HG03520 (cell line): Measurements from ENCODE around the gene MGST2.

ENCODE experiments used
- ATAC-seq: cut with Tn5 transposase; IDR thresholded peaks from one replicate; pipeline ENCODE4 v1.9.1; 2021; ENCODE audit warnings: mild to moderate bottlenecking, moderate library complexity; ENCODE audit not compliant: unreplicated experiment

The MGST2 gene

GRCh38 chr4:139643042-139643895, 22.4 kb upstream of the MGST2 start:
- no peak for ATAC-seq

DNA sequence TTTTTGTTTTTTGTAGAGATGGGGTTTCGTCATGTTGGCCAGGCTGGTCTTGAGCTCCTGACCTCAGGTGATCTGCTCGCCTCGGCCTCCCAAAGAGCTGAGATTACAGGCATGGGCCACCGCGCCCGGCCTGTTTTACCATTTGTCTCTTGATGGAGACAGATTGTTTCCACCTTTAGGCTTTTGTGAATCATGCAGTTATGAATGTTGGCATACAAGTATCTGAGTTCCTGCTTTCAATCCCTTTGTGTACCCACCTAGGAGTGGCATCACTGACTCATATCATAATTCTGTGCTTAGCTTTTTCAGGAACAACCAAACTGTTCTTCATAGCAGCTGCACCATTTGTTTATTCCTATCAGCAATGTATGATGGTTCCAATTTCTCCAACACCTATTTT, 20.2 kb upstream of the MGST2 start:
- ATAC-seq, result no peak

DNA sequence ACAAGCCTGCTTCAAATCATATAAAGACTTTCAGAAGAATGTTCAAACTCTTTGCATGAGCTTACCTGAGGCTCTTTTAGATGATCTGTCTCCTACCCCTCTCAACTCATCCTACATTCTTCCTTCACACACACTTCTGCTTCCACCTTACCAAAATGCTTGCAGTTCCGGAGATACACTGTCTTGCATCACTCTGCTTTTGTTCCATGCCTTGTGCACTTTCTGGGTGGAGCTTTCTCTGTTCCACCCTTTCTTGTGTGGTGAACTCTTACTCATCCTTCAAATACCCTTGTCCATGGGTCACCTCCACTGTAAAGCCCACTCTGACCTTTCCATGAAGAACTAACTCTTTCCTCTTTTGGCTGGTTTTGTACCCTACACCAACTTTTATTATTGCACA, 18.4 kb upstream of the MGST2 start:
- no peak for ATAC-seq

GRCh38 chr4:139647952-139648351, 17.7 kb upstream of the MGST2 start:
- no peak for ATAC-seq

GRCh38 chr4:139651282-139652194, 14.1 kb upstream of the MGST2 start:
- peak; percentile 79 for ATAC-seq

DNA sequence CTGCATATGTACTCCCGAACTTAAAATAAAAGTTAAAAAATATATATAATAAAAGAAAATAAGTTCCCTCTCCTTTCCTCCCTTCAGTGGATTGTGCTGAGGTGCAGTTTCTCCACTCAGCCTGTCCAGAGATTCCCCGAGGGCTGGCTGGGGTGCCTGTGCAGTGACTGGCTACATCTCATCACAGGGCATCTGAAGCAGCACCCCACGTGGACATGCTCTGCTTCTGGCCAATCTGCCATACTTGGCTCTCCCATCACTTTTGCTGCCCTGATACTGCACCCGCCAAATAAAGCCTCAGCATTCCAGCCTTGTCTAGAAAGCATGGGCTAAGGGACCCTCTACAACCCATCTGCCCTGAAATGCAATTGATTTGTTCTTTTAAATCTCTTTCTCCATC, 11.1 kb upstream of the MGST2 start:
- no peak for ATAC-seq

- ATAC-seq, result no peak
Observed at GRCh38 chr4:139655116-139655515, 10.5 kb upstream of the MGST2 start.

DNA sequence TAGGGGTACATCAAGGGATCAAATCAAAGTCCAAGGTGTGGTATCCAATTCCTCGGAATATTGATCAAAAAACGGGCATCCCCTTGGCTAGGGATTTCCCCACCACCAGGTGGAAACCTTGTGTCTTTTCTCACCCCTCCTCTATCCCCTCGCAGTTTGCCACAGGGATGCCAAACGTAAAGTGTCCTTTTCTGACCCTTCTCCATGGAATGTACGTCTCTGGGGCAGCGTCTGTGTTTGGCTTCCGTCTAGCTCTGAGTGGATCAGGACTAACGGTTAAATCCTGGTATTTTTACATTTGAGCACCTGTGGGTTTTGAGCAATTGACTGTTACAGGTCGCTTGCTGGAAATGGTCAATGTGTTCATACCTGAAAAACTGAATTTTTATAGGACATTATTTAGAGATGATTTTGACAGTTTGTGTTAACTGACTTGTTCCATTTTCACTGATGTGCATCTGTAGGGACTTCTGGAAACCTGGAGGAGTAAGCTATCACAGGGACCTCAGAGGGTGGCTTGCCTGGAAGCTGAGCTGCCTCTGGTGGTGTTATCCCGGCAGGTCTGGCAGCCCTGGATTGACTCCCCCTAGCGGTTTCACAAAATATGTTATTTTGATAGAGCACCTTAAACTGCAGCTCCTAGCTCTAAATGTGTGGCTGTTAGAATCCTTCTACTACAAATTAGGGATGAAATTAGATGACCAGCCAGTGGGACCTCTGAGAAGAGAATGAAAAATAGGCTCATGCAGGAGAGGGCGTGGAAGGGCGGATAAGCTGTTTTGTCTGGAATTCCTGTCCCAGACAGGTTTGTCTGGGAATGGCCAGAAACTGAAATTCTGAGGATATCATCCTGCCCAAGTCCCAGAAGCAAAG, 8.8 kb upstream of the MGST2 start:
- ATAC-seq, result peak; percentile 73

DNA sequence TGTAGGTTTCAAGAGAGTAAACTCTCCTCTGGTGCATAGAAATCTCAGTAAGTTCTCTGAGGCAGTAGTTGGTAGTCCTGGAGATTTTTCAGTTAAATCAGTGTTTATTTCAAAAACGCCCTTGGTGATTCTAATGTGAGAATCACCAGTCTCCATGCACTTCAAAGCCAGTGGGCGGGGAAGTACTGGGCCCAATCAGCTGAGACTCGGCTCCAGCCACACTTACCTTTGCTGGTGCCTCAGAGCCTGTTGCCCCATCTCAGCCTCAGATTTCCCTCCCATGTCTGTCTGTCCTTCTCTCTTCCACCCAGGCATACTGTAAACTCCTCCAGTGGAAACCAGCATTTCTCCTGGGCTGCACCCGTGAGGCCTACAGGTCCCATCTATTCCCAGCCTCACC, 7.4 kb upstream of the MGST2 start:
- ATAC-seq, result no peak

- no peak for ATAC-seq
Observed at GRCh38 chr4:139658586-139659382, 6.8 kb upstream of the MGST2 start.

- ATAC-seq, result no peak
Observed at GRCh38 chr4:139659735-139660424, 5.7 kb upstream of the MGST2 start.

DNA sequence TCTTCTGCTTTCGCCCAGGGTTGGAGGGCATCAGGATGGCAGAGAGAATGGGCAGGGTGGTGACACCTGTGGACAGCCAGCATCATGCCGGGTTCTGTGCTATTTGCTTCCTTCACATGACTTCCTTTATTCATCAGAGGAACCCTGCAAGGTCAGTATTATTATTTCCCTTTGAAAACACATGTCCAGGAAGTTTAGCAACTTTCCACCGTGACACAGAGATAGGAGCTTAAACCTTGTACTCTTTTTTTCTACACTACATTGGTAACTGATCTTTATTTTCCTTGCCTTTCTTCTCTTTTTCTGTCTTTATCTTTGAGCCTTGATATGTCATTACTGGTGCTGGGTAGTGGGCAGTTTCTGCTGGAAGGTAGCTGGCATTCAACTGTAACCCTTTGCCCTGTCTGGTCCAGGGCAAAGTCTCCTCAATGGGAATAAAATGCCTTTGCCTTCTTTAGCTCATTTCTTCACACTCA, 5.0 kb upstream of the MGST2 start:
- no peak for ATAC-seq

- ATAC-seq, result no peak
Observed at GRCh38 chr4:139663561-139664138, 2.0 kb upstream of the MGST2 start.

- ATAC-seq, result no peak
Observed at GRCh38 chr4:139664442-139664841, 1.2 kb upstream of the MGST2 start.

DNA sequence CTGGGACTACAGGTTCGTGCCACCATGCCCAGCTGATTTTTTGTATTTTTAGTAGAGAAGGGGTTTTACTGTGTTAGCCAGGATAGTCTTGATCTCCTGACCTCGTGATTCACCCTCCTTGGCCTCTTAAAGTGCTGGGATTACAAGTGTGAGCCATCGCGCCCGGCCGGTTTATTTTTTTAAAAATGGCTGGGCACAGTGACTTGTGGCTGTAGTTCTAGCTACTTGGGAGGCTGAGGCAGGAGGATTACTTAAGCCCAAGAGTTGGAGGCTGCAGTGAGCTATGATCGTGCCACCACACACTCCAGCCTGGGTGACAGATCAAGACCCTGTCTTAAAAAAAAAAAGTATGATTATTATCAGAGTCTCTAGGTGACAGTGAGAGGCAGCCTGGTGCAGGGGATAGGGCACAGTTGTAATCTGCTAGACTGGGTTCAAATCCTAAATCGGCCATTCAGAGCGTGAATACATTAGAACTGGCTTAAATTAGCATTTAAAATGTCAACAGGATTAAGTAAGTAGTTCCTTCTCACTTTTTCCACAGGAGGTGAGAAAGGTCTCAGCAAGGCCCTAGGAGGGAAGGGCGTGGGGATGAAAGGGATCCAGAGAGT, 435 bp upstream of the MGST2 start:
- no peak for ATAC-seq

DNA sequence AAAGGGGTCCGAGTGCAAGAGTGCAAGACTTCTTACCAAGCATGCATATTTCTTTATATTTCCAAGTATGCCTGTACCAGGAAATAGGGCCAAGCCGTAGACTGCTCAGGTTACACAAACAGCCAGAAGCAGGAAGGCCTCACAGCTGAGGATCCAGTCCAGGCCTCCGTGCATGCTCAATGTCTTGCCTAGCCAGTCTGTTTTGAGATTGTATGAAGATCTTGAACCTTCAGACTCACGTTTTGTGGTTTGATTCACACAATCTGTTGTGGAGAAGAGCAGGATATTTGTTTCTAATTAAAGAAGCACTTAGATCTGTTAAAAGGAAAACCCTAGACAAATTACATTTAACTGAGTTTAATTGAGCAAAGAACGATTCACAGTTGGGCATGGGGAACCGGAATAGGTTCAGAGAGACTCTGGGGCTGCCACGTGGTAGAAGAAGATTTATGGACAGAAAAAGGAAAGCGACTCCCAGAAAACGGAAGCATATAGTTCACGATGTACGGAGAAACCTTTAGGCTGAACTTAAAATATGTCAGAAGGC, 1.2 kb downstream of the MGST2 start:
- ATAC-seq, result no peak

DNA sequence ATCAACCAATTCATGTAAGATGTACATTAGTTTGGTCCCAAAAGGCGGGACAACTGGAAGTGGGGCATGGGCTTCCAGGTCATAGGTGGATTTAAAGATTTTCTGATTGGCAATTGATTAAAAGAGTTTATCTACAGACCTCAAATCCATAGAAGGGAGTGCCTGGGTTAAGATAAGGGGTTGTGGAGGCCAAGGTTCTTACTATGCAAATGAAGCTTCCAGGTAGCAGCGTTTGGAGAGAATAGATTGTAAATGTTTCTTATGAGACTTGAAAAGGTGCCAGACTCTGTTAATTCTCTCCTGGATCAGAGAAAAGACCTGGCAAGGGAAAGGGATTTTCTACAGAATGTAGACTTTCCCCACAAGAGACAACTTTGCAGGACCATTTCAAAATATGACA, 2.4 kb downstream of the MGST2 start:
- ATAC-seq, result no peak

- ATAC-seq, result no peak
Observed at GRCh38 chr4:139668658-139669201, 3.1 kb downstream of the MGST2 start.
